NCI-H1436 (cell line): Measurements from ENCODE around the gene MPRIP.

Source experiments
- DNase-seq: peaks from one replicate; lab custom pipeline; 2025; lab: John Stamatoyannopoulos, UW

The MPRIP gene

DNA sequence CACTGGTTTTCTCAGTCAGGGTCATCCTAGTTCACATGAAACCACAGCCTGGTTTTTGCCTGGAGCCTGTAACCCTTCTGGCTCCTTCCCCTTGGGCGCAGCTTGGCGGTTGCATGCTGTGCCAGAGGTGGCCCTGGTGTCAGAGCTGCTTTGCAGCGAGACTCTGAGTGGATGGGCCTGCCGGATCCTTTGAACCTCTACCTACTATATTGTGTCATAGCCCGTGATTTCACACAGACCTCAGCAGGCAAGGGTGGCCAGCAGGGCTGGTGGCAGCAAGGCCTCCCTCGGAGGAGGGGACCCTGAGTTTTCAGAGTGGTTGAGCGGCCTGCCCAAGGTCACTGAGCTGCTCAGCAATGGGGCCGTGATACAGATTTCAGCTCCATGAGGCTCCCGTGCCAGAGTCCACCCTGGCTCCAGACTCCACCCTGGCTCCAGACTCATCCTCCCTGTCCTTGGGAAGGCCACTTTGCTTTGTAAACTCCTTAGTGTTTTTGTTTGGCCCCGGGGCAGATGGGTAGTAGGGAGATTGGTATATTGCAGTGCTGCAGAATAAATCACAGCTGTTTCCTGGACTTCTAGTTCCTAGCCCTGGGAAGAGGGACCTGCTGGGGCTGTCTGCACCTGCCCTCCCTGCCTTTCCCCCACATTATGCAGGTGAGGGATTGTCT is 9.7 kb downstream of the MPRIP start:
- no peak for DNase-seq

DNA sequence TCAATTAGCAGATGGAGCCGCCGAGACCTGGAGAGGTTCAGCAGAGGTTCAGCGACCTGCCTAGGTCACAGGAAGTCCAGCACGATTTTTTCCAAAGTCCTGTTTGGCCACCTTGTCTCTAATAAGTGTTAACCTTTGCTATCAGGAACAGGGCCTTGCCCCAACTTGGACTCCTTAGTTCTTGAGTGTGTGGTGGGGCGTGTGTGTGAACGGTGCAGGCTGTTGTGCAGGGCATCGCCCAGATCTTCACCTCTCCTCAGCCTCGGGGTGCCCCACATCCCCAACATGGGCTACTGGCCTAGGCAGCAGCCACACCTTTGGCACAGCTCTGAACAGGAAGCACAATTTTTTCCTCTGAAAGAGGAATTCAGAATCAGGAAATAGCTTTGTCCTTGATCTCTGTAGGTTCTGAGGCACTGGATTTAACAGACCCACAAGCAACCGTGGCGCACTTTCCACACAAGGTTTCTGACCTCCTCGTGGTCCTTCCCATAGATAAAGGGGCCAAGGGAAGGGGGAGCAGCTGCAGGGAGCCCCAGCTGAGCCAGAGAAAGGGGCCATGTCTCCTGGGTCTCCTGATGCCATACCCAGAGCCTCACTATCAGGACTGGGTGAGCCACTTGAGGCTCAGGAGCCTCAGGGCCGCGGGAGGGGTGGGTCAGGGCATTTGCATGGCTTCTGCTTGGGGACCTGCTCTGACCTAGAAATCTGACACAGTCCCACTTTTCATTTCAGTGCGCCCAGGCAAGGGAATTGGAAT is 10.4 kb downstream of the MPRIP start:
- DNase-seq: no peak

DNA sequence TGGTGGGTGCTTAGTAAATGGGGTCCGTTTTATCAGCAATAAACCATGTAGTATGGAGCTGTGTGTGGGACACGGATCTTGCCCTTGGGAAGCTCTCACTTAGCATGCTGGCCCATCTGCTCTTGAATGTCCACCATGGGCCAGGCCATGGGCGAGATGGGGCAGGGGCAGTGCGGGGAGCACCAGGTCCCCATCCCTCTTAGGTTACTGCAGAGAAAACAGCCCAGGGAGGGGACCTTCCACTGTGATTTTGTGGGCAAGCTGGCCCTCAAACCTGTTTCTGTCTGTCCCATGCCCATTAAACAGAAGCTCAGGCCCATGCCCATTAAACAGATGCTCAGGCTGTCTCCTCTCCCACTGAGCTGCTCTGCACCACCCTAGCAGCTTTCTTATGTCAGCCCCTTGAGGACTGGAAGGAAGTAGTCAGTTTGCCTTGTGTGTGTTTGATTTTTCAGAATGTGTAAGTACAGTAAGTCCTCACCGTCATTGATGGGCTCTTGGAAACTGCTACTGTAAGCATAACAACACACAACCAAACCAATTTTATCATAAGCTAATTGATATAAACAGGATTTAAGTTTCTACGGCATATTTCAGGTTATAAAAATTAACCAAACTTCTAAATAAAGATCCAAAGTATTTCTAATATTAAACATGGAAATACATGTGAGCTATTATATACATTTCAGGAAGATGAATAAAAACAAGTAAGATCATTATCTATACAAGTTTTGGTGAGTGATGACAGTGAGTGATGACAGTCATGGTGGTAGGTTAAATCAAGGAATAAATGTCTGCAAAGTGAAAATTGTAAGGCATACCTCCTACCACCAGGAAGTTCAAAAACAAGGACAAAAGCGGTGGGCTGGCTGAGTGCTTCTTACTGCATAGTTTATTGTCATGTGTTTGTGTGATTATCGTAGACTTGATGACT is 11.5 kb downstream of the MPRIP start:
- no peak for DNase-seq

DNA sequence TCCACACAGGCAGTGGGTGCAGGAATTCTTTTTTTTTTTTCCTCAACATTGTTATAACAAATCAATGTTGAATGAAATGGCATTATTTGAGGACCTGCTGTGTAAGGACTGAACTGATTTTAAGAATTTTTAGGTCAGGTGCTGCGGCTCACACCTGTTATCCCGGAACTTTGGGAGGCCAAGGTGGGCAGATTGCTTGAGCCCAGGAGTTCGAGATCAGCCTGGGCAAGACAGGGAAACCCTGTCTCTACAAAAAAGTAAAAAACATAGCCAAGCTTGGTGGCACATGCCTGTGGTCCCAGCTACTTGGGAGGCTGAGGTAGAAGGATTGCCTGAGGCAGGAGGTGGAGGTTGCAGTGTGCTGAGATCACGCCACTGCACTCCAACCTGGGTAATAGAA is 12.4 kb downstream of the MPRIP start:
- DNase-seq: no peak

DNA sequence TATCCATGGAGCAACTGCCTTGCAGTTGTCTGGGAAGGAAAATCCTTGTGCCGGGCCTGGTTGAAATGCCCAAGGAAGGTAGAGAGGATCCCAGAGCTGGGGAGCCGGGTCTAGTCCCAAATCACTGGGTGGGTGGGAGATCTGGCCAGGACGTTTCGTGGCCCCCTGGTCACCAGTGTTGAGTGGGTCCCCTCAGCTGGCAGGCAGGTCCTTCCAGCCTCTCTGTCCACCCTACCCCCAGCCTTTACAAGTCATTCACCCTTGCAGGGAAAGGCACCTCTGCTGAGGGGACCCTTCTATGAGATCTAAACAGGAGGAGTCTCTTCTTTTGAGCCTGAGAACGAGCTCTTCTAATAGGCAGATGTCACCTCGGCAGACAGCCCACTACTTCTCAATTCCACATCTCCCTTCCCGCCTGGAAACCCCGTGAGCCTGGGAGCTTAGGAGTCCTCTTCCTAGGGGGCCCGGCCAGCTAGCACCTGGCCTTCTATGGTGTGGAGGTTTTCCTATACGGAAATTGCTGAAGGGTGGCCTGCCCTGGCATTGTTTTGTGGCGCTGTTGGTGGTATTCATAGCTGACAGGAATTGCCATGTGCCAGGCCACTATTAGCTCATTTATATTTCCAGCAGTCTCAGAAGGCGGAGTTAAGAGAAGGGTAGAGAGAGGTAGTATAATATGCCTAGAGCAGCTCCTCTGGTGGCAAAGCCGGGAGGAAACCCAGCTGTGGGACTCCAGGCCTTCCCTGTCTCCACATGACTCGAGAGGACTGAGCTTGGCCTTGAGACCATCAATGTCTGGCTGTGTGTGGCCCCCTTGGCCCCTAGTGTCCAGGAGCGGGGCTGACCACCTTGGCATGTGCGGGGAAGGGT is 13.3 kb downstream of the MPRIP start:
- no peak for DNase-seq

DNA sequence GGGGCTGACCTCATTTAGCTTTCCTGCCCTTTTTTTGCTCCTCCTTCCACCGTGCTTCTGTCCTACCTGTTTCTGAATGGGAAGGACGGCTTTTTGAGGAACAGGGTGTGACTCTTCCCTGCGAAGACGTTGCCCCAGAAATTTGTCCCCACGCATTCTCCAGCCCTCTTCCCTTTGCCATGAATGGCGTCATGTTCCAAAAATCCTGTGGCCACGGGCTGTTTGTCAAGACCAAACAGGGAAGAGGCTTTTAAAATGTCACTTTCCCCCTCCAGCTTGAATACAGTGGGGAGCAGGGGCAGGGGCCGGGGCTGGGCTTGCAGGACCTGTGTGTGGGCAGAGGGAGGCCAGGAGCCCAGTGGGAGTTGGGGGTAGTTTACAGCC is 13.9 kb downstream of the MPRIP start:
- no peak for DNase-seq

DNA sequence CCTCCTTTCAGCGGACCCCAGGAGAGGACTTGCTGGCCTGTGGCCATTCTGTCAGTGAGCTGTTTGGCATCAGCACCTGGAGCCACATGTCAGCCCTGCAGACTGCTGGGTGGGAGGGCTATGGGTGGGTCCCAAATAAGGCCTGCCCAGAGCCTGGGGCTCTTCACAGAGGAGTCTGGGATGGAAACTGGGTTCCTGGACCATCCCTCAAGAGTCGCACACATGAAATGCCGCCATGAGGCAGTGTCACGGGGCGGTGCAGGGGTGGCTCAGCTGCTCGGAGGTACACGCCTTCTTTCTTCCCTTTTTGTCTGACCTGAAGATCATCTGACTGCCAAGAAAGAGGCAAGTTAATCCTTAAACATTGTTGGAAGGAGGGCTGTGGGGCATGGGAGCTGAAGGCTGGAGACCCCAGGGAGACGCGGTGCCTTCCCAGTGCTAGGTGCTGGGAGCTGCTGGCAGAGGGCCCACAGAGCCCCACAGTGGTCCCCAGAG is 14.8 kb downstream of the MPRIP start:
- DNase-seq: no peak

DNA sequence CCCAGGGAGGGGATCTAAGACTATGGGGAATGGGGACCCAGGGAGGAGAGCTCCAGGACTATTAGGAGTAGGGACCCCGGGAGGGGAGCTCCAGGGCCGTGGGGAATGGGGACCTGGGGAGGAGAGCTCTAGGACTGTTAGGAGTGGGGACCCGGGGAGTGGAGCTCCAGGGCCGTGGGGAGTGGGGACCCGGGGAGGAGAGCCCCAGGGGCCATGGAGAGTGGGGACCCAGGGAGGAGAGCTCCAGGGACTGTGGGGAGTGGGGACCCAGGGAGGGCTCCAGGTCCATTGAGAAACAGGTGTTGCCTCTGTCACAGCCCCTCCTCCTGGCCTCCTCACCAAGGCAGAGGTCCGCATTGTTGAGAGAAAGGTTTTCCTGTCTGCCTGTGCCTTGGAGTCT is 16.0 kb downstream of the MPRIP start:
- no peak for DNase-seq

DNA sequence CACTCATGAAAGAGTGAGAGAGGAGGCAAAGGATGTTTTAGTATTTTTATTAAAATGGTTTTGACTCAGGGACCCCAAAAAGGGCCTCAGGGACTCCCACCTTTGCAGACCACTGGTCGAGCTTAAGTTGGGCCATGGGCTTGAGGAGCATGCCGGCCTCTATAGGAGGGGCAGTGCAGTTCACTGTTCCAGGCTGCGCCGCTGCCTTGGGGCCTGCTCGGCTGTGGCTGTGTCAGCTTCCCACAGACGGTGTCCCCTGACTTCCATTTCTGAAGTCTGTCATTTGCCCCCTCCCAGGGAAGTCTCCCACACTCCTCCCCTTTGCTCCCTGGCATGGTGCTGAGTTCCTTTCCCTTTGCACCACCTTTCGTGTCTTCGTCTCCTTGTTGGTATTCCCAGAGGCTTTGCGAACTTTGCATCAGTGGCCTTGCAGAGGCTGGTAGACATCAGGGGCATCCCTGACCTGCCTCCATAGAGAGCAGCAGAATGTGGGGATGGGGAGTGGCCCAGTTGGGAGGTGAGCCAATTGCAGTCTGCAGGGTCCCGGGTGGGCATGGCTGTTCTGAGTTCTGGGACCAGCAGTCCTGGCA is 17.1 kb downstream of the MPRIP start:
- no peak for DNase-seq

DNA sequence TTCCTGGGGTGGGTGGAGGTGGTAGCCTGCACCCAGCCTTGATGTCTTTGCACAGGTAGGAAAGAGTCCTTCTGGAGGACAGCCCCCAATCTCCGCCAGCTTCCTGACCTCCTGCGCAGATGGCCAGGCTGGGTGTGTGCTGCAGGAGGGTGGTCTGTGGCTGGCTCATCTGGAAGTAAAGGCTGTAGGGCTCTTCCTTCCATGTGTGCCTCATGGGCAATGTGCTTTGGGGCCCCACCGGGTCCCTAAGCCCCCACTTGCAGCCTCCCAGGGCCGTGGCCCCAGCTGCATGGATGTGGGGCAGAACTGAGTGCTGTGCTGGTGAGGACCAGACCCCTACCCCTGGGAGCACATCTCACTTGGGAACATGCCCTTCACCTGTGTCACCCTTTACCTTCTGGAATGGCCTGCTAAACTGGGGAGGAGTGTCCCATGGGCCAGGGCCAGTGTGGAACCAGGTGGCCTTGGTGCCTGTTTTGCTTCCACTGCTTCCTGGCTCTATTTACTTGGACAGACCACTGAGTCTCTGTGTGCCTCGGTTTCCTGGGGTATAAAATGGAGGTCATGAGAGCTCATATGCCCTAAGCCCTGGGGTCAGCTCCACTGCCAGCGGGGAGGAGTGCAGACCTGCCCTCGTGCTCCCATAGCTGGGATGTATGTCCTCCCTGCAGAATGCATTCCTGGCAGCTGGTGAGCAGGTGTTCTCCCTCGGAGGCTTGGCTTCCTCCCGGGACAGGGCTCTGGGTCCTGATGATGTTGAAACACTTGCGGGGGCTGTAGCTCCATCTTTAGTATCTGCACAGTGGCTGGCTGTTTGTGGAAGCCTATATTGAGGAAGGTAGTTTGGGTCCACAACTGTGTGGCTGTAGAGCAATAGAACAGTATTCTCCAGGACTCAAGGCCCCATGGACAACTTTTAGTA is 18.0 kb downstream of the MPRIP start:
- no peak for DNase-seq

DNA sequence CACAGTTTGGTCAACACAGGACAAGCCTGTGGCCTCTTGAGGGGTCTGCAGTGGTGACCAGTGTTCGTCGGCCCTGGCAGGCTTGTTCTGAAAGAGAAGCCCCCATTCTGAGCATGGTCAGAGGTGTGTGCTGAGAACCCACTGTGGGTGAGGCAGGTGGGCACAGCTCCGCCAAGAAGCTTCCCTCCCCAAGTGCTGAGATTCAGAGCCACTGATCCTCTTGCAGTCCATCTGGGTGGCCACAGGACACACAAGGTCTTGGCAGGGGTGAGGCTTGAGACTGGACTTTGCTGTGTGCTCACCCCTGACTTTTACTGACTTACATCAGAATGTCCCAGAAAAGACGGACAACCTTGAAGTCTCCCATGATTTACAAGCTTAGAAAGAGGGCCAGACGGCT is 18.7 kb downstream of the MPRIP start:
- no peak for DNase-seq

DNA sequence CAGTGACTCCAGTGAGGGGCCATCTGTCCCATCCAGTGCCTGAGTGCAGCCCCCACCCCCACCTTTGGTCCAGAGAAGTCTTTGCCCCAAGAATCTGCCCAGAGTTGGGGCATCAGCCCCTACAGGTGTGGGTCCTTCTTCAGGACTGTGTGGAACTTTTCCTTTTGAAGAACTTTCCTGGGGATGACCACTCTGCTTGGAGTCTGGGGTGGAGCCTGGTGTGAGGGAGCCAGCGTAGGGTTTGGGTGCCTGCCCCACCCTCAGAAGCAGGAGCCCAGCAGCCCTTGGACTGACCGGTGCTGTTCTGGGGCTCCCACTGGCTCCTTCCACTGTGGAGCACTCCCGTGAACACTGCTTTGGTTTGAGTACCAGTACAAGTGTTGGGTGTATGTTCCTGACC is 19.3 kb downstream of the MPRIP start:
- no peak for DNase-seq

DNA sequence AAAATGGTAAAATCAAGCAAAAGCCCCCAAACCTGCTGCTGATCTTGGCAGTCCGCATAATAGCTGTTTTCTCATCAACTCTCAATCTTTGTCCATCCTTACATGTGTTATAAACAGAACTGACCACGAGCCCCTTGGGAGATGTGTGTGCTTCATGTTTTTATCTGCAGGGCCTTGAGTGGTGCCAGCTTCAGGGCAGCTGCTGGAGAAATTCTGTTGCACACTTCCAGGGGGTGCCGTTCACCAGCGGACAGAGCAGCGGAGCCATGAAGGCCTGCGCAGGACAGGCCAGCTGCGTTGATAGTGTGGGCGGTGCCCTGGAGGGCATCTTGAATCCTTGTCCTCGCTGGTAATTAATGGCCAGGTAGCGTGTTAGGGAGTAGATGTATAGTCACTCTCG is 20.1 kb downstream of the MPRIP start:
- DNase-seq: no peak

DNA sequence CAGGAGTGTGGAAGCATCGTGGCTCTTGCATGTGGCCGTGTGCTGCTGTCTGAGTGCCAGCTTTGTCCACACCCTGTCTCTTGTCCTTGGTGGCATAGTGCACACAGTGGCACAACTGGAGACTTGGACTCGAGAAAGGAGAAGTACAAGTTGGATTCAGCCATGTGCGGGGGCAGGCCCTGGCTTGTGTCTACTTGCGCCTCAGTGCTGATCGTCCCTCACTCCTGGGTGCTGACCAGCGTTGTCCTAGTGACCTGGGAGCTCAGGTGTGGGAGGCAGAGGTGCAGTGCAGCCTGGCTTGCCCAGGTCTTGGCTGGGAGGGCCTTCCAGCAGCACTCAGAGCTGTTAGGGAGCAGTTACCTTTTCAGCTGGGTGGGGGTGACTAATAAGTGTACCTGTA is 20.6 kb downstream of the MPRIP start:
- DNase-seq: no peak

DNA sequence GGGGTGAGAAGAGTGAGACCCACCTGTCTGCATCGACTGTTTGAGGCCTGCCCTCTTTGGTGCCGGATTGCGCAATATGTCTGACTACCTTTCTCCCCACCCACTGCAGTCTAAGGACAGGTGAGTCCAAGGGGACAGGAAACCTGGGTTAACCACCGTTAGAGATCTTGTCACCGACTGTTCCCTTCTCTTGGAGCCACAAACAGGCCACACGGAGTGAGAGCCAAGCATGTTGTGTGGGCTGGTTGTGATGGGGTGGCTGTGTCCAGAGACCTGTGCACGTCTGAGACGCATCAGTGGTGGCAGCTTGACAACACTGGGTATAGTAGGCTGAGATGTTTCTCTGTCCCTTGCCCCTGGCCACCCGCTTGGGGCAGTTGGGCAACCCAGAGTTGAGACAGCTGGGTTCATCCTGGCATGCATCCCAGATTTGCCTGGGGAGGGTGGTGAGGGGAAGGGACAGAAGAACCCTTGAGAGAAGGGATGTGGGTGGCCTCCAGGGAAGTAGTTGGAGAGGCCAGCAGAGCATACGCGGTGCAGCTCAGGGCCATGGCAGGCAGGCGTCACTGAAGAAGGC is 21.4 kb downstream of the MPRIP start:
- no peak for DNase-seq

DNA sequence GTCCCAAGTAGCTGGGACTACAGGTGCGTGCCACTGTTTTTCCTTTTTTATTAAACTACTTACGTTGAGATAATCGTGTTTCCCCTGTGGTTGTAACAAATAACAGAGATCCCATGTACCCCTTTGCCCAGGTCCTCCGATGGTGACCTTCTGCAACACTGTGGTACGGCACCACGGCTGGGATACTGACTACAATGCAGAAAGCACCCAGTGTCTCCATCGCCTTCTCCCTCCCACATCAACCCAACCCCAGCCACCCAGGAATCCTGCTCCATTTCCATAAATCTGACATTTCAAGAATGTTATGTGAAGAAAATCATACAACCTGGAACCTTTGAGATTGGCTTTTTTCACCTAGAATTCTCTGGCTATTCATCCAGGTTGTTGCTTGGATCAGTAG is 22.1 kb downstream of the MPRIP start:
- DNase-seq: no peak

DNA sequence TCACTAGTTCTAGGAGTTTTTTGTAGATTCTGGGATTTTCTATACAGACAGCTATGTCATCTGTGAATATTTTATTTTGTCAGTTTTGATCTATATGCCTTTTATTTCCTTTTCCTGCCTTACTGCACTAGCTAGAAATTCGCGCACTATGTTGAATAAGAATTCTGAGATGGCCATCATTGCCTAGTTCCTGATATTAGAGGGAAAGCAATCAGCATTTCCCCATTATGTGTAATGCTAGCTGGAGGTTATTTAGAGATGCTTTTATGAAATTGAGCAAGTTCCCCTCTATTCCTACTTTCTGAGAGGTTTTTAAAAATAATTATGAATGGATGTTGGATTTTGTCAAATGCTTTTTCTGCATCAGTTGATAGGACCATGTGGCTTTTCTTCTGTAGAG is 23.8 kb downstream of the MPRIP start:
- no peak for DNase-seq

DNA sequence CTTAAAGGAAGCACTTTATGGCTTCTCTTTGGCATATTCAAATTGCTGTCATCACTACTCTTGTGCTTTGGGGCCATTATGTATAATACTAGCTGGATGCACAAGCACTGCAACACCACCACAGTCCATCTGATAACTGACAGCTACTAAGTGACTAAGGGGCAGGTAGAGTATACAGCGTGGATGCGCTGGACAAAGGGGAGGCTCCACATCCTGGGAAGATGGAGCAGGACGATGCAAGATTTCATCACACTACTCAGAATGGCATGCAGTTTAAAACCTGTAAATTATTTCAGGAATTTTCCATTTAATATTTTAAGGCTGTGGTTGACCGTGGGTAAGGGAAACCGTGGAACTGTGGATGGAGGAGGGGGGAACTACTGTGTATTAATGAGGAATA is 25.0 kb downstream of the MPRIP start:
- DNase-seq: no peak

DNA sequence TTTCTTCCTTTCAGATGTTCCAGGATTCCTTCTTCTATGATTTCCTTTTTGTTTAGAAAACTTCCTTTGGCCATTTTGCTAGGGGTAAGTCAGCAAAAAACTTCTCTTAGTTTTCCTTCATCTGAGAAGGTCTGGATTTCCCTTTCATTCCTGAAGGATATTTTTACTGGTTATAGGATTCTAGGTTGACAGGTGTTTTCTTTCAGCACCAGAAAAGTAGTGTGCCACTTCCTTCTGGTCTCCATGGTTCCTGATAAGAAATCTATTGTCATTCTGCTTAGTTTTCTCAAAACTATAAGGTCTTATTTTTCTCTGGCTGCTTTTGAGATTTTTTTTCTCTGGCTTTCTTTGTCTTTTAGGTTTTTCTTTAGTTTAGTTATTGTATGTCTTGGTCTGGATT is 27.6 kb downstream of the MPRIP start:
- no peak for DNase-seq

DNA sequence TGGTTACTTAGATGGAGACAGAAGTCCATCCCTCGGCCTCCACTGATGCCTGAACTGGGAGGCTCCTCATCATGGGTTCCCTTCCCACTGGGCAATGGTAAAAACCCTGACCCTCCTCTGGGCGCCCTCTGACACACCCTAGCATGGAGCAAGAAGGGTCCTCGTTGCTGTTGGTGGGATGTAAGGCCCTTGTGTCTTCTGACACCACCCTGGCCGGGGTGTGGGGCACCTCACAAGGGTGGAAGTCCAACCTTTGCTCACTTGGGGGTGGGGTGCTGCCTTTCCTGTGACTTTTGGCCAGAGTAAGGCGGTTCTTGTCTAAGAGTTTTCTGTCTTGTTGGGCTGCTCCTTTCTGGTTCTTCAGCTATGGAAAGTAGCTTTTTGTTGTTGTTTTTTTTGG is 28.7 kb downstream of the MPRIP start:
- no peak for DNase-seq
